ENCODE results near the gene ADGRG4.

Gene ADGRG4

GRCh38 chrX:136450050-136450830 lies 149.5 kb downstream of the ADGRG4 start:
- Histone ChIP-seq H3K27me3 (ENCODE audit: insufficient read depth, poor library complexity, severe bottlenecking) (no peaks in the 10 kb centered on the region), H3K4me3 (replicated peaks; ENCODE audit: insufficient read depth, low read length) (no peak overlapping the region), H3K27ac (replicated peaks) (no peak overlapping the region)
- TF ChIP-seq GABPA (IDR thresholded peaks at IDR 0.05; ENCODE audit: low read depth) (no peak), SPI1 (IDR thresholded peaks at IDR 0.05; ENCODE audit: borderline replicate concordance, low read depth) (no peak), POLR2AphosphoS5 (IDR thresholded peaks at IDR 0.05; ENCODE audit: low read depth) (no peak), CTCF (IDR thresholded peaks at IDR 0.05; ENCODE audit: insufficient read depth, low read length) (no peak), REST (IDR thresholded peaks at IDR 0.05; ENCODE audit: insufficient replicate concordance, low read depth) (no peak)
- DNase-seq (ENCODE audit: low read depth in 1 of 2, low spot score in 1 of 2), result no peak

GRCh38 chrX:136452614-136453013 lies 151.9 kb downstream of the ADGRG4 start:
- TF ChIP-seq SPI1 (IDR thresholded peaks at IDR 0.05; ENCODE audit: borderline replicate concordance, low read depth) (no peak), GABPA (IDR thresholded peaks at IDR 0.05; ENCODE audit: low read depth) (no peak), REST (IDR thresholded peaks at IDR 0.05; ENCODE audit: insufficient replicate concordance, low read depth) (no peak), CTCF (IDR thresholded peaks at IDR 0.05; ENCODE audit: insufficient read depth, low read length) (no peak), POLR2AphosphoS5 (IDR thresholded peaks at IDR 0.05; ENCODE audit: low read depth) (no peak)
- Histone ChIP-seq H3K27ac (replicated peaks) (no peak overlapping the region), H3K27me3 (ENCODE audit: insufficient read depth, poor library complexity, severe bottlenecking) (no peaks in the 10 kb centered on the region), H3K4me3 (replicated peaks; ENCODE audit: insufficient read depth, low read length) (no peak overlapping the region)
- DNase-seq (ENCODE audit: low read depth in 1 of 2, low spot score in 1 of 2), result no peak

GRCh38 chrX:136453114-136453513 lies 152.4 kb downstream of the ADGRG4 start:
- Histone ChIP-seq H3K4me3 (replicated peaks; ENCODE audit: insufficient read depth, low read length) (no peak overlapping the region), H3K27me3 (ENCODE audit: insufficient read depth, poor library complexity, severe bottlenecking) (no peaks in the 10 kb centered on the region), H3K27ac (replicated peaks) (no peak overlapping the region)
- no peak for DNase-seq (ENCODE audit: low read depth in 1 of 2, low spot score in 1 of 2)
- TF ChIP-seq SPI1 (IDR thresholded peaks at IDR 0.05; ENCODE audit: borderline replicate concordance, low read depth) (no peak), POLR2AphosphoS5 (IDR thresholded peaks at IDR 0.05; ENCODE audit: low read depth) (no peak), GABPA (IDR thresholded peaks at IDR 0.05; ENCODE audit: low read depth) (no peak), REST (IDR thresholded peaks at IDR 0.05; ENCODE audit: insufficient replicate concordance, low read depth) (no peak), CTCF (IDR thresholded peaks at IDR 0.05; ENCODE audit: insufficient read depth, low read length) (no peak)

All from HL-60 (cell line).